GM20000 (cell line): ENCODE measurements around the gene PDK4.

ENCODE experiments used
- DNase-seq: peaks from one replicate; pipeline ENCODE4 v3.0.0; 2012; ENCODE audit warnings: low spot score
- CTCF ChIP-seq: IDR thresholded peaks from 2 replicates; pipeline ENCODE4 v1.5.1; 2012; ENCODE audit warnings: mild to moderate bottlenecking, control low read depth; ENCODE audit errors: extremely low read depth, missing control alignments

PDK4 gene

GRCh38 chr7:95602421-95602820 is 6.1 kb upstream of the PDK4 start:
- DNase-seq, result no peak
- no peak for TF ChIP-seq CTCF

GRCh38 chr7:95601316-95601715 is 5.0 kb upstream of the PDK4 start:
- no peak for TF ChIP-seq CTCF
- DNase-seq, result no peak

- TF ChIP-seq CTCF, result no peak
- DNase-seq, result no peak
Observed at GRCh38 chr7:95599069-95599468, 2.8 kb upstream of the PDK4 start.

GRCh38 chr7:95598511-95598910 is 2.2 kb upstream of the PDK4 start:
- TF ChIP-seq CTCF, result no peak
- DNase-seq, result no peak

- no peak for DNase-seq
- TF ChIP-seq CTCF, result no peak
Observed at GRCh38 chr7:95595746-95596197, 544 bp downstream of the PDK4 start.

GRCh38 chr7:95594185-95594584 is 2.1 kb downstream of the PDK4 start:
- no peak for DNase-seq
- TF ChIP-seq CTCF, result no peak

- TF ChIP-seq CTCF, result no peak
- DNase-seq, result no peak
Observed at GRCh38 chr7:95593343-95593742, 3.0 kb downstream of the PDK4 start.
